ENCODE measurements around the gene PDGFRB. TPM values are rescaled to one million over a fixed set of nuclear protein-coding genes. Genes with fewer than 3 reads are reported as not detected.

PDGFRB gene
- total and polyA plus RNA-seq, 4 donors, result 33.6 to 215 (median 78.3) TPM

DNA sequence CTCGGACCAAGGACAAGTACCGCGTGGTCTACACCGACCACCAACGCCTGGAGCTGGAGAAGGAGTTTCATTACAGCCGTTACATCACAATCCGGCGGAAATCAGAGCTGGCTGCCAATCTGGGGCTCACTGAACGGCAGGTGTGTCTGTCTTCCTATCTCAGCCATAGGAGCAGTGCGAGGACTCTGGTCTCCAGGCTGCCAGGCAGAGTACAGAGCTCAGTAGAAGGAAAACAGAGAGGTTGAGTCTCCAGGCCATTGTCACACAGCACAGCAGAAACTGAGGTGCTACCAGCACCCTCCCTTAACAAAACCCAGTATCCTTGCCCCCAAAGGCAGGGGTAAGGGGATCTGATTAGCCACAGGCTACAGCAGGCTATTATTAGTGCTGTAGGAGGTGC is 27.1 kb upstream of the PDGFRB start:
- Histone ChIP-seq H3K4me3 (no peak overlapping the region), H3K36me3 (ENCODE audit: control insufficient read depth in 4 of 4, insufficient read depth in 4 of 4, low read length in 4 of 4) (no peaks in the 10 kb centered on the region), H3K9ac (ENCODE audit: insufficient read depth in 1 of 2, low read length in 2 of 2) (no peak overlapping the region), H3K9me3 (ENCODE audit: control insufficient read depth in 4 of 4, insufficient read depth in 3 of 4, low read length in 3 of 4) (no peaks in the 10 kb centered on the region), H3K27ac (ENCODE audit: low read depth in 1 of 2, low read length in 1 of 2) (no peak overlapping the region), H3K4me1 (ENCODE audit: control insufficient read depth in 5 of 5, insufficient read depth in 5 of 5, low read length in 5 of 5) (peaks cover 0 to 26% (median 12%) of the 10 kb centered on the region in 5 donors), H3K27me3 (ENCODE audit: control insufficient read depth in 3 of 3, insufficient read depth in 3 of 3, low read length in 2 of 3) (no peaks in the 10 kb centered on the region)
- DNase-seq (no peak), ATAC-seq (ENCODE audit: insufficient read depth, low FRiP score) (no peak)
- WGBS, 2 donors, result 92 to 94% methylated on average over 10 of the region's 10 CpGs
- TF ChIP-seq, protein P1, sequence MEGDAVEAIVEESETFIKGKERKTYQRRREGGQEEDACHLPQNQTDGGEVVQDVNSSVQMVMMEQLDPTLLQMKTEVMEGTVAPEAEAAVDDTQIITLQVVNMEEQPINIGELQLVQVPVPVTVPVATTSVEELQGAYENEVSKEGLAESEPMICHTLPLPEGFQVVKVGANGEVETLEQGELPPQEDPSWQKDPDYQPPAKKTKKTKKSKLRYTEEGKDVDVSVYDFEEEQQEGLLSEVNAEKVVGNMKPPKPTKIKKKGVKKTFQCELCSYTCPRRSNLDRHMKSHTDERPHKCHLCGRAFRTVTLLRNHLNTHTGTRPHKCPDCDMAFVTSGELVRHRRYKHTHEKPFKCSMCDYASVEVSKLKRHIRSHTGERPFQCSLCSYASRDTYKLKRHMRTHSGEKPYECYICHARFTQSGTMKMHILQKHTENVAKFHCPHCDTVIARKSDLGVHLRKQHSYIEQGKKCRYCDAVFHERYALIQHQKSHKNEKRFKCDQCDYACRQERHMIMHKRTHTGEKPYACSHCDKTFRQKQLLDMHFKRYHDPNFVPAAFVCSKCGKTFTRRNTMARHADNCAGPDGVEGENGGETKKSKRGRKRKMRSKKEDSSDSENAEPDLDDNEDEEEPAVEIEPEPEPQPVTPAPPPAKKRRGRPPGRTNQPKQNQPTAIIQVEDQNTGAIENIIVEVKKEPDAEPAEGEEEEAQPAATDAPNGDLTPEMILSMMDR (IDR thresholded peaks at IDR 0.05; ENCODE audit: control extremely low read depth, extremely low read depth), result no peak

DNA sequence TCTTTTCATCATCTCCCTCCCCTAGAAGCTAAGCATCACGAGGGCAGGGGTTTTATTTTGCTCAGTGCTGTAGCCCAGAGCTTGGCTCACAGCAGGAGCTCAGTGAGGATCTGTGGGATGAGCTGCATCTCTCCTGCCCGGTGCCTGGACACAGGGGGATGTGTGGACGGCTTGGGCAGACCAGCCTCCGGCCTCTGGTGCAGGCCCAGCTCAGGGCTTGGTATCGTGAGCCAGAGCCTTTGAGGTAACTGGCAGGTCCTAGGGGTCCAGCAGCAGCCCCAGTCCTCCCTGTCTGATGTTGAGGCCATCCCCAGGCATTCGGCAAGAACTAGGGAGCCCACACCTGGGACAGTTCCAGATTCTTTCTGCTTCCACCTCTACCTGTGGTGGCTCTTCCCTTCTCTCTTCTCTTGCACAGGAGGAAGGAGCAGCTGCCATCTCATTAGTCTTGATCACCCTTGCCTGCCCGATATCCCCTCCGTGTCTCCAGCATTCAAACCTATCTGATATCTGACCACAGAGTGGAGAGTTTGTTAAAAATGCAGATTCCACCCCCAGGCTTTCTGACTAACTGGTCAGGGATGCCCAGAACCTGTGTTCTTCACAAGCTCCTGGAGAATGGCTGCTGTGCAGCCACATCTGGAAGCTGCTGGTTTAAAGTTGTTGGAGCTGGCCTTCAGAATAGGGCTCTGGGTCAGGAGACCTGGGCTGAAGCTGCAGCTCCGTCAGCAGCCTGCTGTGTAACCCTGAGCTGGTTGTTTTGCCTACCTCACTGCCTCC is 26.3 kb upstream of the PDGFRB start:
- H3K4me3 ChIP-seq, result no peak overlapping the region
- WGBS, 2 donors, result 92 to 93% methylated on average over 9 of the region's 9 CpGs
- no peak for ATAC-seq (ENCODE audit: insufficient read depth, low FRiP score)
- H3K36me3 ChIP-seq (ENCODE audit: control insufficient read depth in 4 of 4, insufficient read depth in 4 of 4, low read length in 4 of 4), result no peaks in the 10 kb centered on the region
- peaks cover 0 to 26% (median 12%) of the 10 kb centered on the region in 5 donors for H3K4me1 ChIP-seq (ENCODE audit: control insufficient read depth in 5 of 5, insufficient read depth in 5 of 5, low read length in 5 of 5)
- TF ChIP-seq, protein P1 (IDR thresholded peaks at IDR 0.05; ENCODE audit: control extremely low read depth, extremely low read depth), result no peak
- no peak for DNase-seq
- no peak overlapping the region for H3K27ac ChIP-seq (ENCODE audit: low read depth in 1 of 2, low read length in 1 of 2)
- no peak overlapping the region for H3K9ac ChIP-seq (ENCODE audit: insufficient read depth in 1 of 2, low read length in 2 of 2)
- H3K27me3 ChIP-seq (ENCODE audit: control insufficient read depth in 3 of 3, insufficient read depth in 3 of 3, low read length in 2 of 3), result no peaks in the 10 kb centered on the region
- no peaks in the 10 kb centered on the region for H3K9me3 ChIP-seq (ENCODE audit: control insufficient read depth in 4 of 4, insufficient read depth in 3 of 4, low read length in 3 of 4)

DNA sequence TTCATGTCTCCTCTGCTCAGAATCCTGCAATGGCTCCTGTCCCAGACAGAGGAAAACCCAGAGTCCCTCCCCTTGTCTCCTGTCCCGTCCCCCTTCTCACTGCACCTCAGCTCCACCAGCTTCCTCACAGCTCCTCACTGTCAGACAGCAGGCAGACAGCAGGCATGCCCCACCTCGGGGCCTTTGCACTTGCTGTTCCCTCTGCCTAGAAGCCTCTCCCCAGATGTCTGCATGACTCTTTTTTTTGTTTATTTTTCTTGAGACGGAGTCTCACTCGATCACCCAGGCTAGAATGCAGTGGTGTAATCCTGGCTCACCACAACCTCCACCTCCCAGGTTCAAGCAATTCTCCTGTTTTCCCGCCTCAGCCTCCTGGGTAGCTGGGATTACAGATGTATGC is 25.4 kb upstream of the PDGFRB start:
- no peak for ATAC-seq (ENCODE audit: insufficient read depth, low FRiP score)
- WGBS, 2 donors, result 72 to 78% methylated on average over 5 of the region's 5 CpGs
- H3K27ac ChIP-seq (ENCODE audit: low read depth in 1 of 2, low read length in 1 of 2), result peak overlapping the region; percentile 26 to 35
- no peaks in the 10 kb centered on the region for H3K36me3 ChIP-seq (ENCODE audit: control insufficient read depth in 4 of 4, insufficient read depth in 4 of 4, low read length in 4 of 4)
- H3K27me3 ChIP-seq (ENCODE audit: control insufficient read depth in 3 of 3, insufficient read depth in 3 of 3, low read length in 2 of 3), result no peaks in the 10 kb centered on the region
- no peak overlapping the region for H3K9ac ChIP-seq (ENCODE audit: insufficient read depth in 1 of 2, low read length in 2 of 2)
- H3K4me3 ChIP-seq, result no peak overlapping the region
- peaks cover 0 to 29% (median 7%) of the 10 kb centered on the region in 5 donors for H3K4me1 ChIP-seq (ENCODE audit: control insufficient read depth in 5 of 5, insufficient read depth in 5 of 5, low read length in 5 of 5)
- DNase-seq, result no peak
- TF ChIP-seq, protein P1 (IDR thresholded peaks at IDR 0.05; ENCODE audit: control extremely low read depth, extremely low read depth), result no peak
- H3K9me3 ChIP-seq (ENCODE audit: control insufficient read depth in 4 of 4, insufficient read depth in 3 of 4, low read length in 3 of 4), result no peaks in the 10 kb centered on the region

Measured in lung (tissue), 12 donors.